T-helper 2 cell (primary cell): ENCODE data around the gene S100Z.

Experiments used
- DNase-seq, 5 experiments: peaks; one replicate each; pipeline versions ENCODE4 v3.0.0 to v3.0.0-alpha.2; 2012 to 2022

S100Z gene

GRCh38 chr5:76953551-76954382 is 104.0 kb downstream of the S100Z start:
- DNase-seq: peak in 1 of 5 experiments; percentile 10

GRCh38 chr5:76954383-76954763 is 104.6 kb downstream of the S100Z start:
- no peak for DNase-seq

GRCh38 chr5:76956033-76956432 is 106.2 kb downstream of the S100Z start:
- no peak for DNase-seq

- DNase-seq: peak in 1 of 5 experiments; percentile 41
Observed at GRCh38 chr5:76958991-76959767, 109.4 kb downstream of the S100Z start.

DNA sequence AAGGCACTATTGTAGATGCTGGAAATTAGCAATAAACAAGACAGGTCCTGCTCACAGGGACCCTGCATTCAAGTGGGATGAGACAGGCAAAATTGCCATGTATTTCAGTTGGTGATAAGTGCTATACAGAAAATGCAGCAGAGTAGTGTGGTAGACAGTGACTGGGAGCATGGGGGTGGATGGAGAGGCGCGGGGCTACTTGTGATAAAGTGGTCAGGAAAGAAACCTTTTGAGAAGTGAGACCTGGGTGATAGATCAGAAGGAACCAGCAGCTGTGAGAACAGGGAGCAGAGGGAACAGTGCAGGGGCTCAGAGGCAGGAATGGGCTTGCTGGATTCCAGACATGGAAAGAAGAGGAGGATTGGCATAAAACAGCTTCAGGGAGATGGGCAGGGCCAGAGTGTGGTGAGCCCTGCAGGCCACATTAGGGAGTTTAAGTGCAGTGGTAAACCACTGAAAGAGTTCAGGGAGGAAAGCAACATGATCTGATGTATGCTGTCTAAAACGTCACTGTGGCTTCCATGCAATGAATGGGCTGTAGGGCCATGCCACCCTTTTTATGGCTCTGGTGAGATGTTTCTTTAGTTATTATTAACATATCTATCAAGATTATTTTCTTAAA is 110.3 kb downstream of the S100Z start:
- peak in 1 of 5 experiments; percentile 76 for DNase-seq

- DNase-seq: no peak
Observed at GRCh38 chr5:76964060-76964459, 114.2 kb downstream of the S100Z start.
